Non-pigmented ciliary epithelial cell (primary cell): ENCODE data around the gene FUNDC2.

ENCODE experiments used
- DNase-seq: peaks from one replicate; pipeline ENCODE4 v3.0.0-alpha.2; 2010; ENCODE audit warnings: low read depth

Gene FUNDC2

DNA sequence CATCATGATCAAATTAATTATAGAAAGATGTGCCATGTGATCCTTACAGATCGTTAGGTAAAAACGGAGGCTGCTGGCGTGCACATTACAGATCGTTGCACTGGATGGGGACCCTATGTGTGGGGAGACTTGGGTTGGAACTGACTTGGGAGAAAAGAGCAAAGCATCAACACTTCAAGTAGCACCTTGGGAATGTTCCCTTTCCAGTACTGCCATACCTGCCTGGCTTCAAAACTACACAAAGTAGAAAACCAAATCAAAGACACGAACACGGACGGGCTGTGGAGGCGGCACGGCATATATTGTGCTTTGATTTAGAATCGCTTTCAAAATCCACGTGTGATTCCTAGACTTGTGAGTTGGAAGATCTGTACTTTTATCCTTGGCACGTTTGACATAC lies 43.4 kb downstream of the FUNDC2 start:
- no peak for DNase-seq

GRCh38 chrX:155070663-155070974 lies 44.0 kb downstream of the FUNDC2 start:
- no peak for DNase-seq

- no peak for DNase-seq
These were observed 44.5 kb downstream of the FUNDC2 start, which contains the start of the genes BRCC3, CMC4 and MTCP1 for GRCh38 chrX:155070975-155071693. BRCC3 (plus strand) TSS chrX:155071508; CDS start chrX:155071528, 20 bp downstream. CMC4 (minus strand) TSS chrX:155071136; CDS start chrX:155064023, 7,113 bp downstream. MTCP1 (minus strand) TSS chrX:155071136; CDS start chrX:155066010, 5,126 bp downstream.

GRCh38 chrX:155071694-155072280 lies 45.1 kb downstream of the FUNDC2 start:
- no peak for DNase-seq

- DNase-seq, result no peak
These were observed 59.7 kb downstream of the FUNDC2 start for GRCh38 chrX:155086202-155086840.

DNA sequence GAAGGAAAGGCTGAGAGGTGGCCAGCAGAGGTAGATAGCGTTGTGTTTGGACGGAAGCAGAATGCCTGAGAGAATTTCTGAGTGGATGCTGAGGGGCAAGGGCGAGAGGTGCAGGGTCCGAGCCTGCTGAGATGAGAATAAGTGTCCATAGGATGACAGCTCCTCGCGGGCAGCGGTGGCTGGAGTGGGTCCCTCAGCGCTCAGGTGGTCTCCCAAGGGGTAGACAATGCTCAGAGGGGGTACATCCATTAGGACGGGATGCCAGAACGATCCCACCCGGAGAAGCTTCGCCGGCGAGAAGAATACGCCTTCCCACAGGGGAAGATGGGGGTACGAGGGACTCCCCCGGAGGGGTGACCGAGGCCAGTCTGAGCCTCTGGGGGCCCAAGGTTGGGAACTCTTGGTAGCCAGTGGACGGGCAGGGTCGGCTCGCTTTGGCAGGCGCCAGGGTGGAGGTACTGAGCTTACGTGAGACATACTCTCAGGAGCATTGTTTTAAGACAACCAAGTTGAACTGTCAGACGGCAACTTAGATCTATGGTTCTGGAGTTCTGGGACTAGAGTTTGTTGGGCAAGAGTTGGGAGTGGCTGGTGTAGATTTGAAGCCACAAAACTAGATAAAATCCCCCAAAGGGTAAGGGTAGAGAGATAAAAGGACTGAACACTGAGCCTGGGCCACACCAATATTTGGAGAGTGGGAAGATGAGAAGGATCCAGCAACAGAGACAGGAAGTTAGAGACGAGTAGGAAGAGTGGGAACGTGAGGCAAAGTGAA lies 60.5 kb downstream of the FUNDC2 start:
- no peak for DNase-seq

DNA sequence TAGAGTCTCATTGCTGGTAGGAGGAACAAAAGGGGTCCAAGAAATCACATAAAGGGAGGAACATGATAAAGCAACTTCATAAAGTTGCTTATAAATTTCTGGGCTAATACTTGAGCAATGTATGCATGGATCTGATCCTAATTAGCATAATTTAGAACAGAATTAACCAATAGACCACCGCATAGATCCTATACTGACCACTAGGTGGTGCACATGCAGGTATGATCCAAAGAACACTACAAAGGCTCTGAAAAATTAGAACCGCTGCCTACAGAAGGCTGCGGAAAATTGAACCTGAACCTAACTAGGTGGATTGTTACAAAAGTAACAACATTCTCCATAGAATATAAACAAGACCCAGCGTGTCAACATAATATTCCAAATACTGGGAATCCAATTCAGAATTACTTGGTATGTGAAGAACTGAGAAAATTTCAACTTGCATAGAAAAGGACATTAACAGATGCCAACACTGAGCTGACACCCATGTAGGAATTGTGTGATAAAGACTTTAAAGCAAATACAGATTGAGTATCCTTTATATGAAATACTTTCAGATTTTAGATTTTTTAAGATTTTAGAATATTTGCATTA lies 67.9 kb downstream of the FUNDC2 start:
- DNase-seq, result no peak

- no peak for DNase-seq
These were observed 79.3 kb downstream of the FUNDC2 start for GRCh38 chrX:155105919-155106318.

DNA sequence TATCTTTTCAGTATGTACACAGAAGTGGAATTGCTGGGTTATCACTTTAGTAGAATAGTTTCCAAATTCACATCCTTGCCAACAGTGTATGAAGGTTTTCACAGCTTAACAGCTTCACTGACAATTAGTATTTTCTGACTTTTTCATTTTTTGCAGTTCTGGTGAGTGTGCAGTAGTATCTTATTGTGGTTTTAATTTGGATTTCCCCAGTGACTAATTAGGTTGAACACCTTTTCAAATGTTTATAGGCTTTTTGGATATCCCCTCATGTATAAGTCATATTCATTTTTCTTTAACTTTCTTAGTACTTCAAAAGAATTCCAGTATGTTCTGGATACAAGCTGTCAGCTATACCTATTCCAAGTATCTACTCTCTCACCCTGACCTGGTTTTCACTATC lies 81.8 kb downstream of the FUNDC2 start:
- DNase-seq, result no peak
